OCI-LY3 (cell line): ENCODE results near the gene PPP1R36.

Experiments
- H2AFZ ChIP-seq: fragments of 200-600, 300-600 bp; shearing (Covaris generic); 2 replicates; pipeline ENCODE4 v1.6.0; 2014; ENCODE audit warnings: antibody characterized with exemption, low read depth, low read length
- H3K27ac ChIP-seq: fragments of 200-600, 300-600 bp; sonication (generic); 2 replicates; pipeline ENCODE4 v1.5.1; 2014; ENCODE audit warnings: mild to moderate bottlenecking, low read length, moderate library complexity, mixed read lengths
- H3K27me3 ChIP-seq: fragments of 200-600, 300-600 bp; sonication (generic); 2 replicates; pipeline ENCODE4 v1.6.1; 2014; ENCODE audit warnings: low read depth, low read length, mixed read lengths
- H3K36me3 ChIP-seq: fragments of 200-600, 300-600 bp; sonication (generic); replicated peaks from 2 replicates; pipeline ENCODE3; 2014; ENCODE audit warnings: low read depth, low read length, mixed read lengths
- H3K4me1 ChIP-seq: fragments of 300-600, 200-600 bp; sonication (generic); 2 replicates; pipeline ENCODE4 v1.6.1; 2014; ENCODE audit warnings: low read length, mixed read lengths
- H3K4me2 ChIP-seq: fragments of 200-600, 300-600 bp; sonication (generic); 2 replicates; pipeline ENCODE4 v1.6.1; 2014; ENCODE audit warnings: low read length, mixed read lengths
- H3K4me3 ChIP-seq: fragments of 300-600, 200-600 bp; sonication (generic); 2 replicates; pipeline ENCODE4 v1.5.1; 2014; ENCODE audit warnings: antibody characterized with exemption, mild to moderate bottlenecking, low read length, moderate library complexity
- H3K79me2 ChIP-seq: fragments of 300-600, 200-600 bp; shearing (Covaris generic); 2 replicates; pipeline ENCODE4 v1.6.1; 2014; ENCODE audit warnings: mild to moderate bottlenecking, low read length, mixed read lengths
- H3K9ac ChIP-seq: fragments of 300-600, 200-600 bp; shearing (Covaris generic); 2 replicates; pipeline ENCODE4 v1.6.0; 2014; ENCODE audit warnings: mild to moderate bottlenecking, low read length, moderate library complexity
- H3K9me3 ChIP-seq: fragments of 200-600, 300-600 bp; shearing (Covaris generic); 2 replicates; pipeline ENCODE4 v1.6.1; 2014; ENCODE audit warnings: low read length, mixed read lengths; ENCODE audit not compliant: insufficient read depth
- H4K20me1 ChIP-seq: fragments of 200-600, 300-600 bp; sonication (generic); 2 replicates; pipeline ENCODE4 v1.6.1; 2016; ENCODE audit warnings: low read length, mixed read lengths; ENCODE audit not compliant: insufficient read depth
- CTCF ChIP-seq: fragments of 200-600, 300-600 bp; sonication (generic); IDR thresholded peaks from 2 replicates; pipeline ENCODE4 v1.5.1; 2014; ENCODE audit warnings: antibody characterized with exemption, low read length, low read depth
- EZH2phosphoT487 ChIP-seq: fragments of 200-600 bp; shearing (Covaris generic); IDR thresholded peaks from 2 replicates; pipeline ENCODE4 v1.6.1; 2018; ENCODE audit warnings: antibody characterized with exemption, mixed run types, low read depth

The PPP1R36 gene

GRCh38 chr14:64632056-64632455 lies 82.3 kb downstream of the PPP1R36 start:
- no peaks in the 10 kb centered on the region for H3K79me2 ChIP-seq
- H2AFZ ChIP-seq, result no peak overlapping the region
- TF ChIP-seq CTCF, result no peak
- no peak for TF ChIP-seq EZH2phosphoT487
- H3K4me3 ChIP-seq, result no peak overlapping the region
- no peaks in the 10 kb centered on the region for H3K9me3 ChIP-seq
- H3K4me1 ChIP-seq, result peaks cover 17% of the 10 kb centered on the region
- H3K27me3 ChIP-seq, result 0 out of 2 replicates have a peak, but pooled peaks cover under 1% of the 10 kb centered on the region
- no peak overlapping the region for H3K9ac ChIP-seq
- no peaks in the 10 kb centered on the region for H3K36me3 ChIP-seq
- no peak overlapping the region for H3K27ac ChIP-seq
- H3K4me2 ChIP-seq, result no peak overlapping the region
- no peaks in the 10 kb centered on the region for H4K20me1 ChIP-seq

GRCh38 chr14:64634558-64634957 lies 84.8 kb downstream of the PPP1R36 start:
- Histone ChIP-seq H3K79me2 (no peaks in the 10 kb centered on the region), H3K9me3 (no peaks in the 10 kb centered on the region), H2AFZ (no peak overlapping the region), H3K27ac (no peak overlapping the region), H4K20me1 (no peaks in the 10 kb centered on the region), H3K27me3 (peaks cover 8% of the 10 kb centered on the region; the same call in 1 of the 2 replicates), H3K4me2 (no peak overlapping the region), H3K4me1 (peaks cover 17% of the 10 kb centered on the region), H3K4me3 (no peak overlapping the region), H3K36me3 (no peaks in the 10 kb centered on the region), H3K9ac (no peak overlapping the region)
- TF ChIP-seq EZH2phosphoT487, result no peak
- no peak for TF ChIP-seq CTCF

GRCh38 chr14:64636208-64636979 lies 86.6 kb downstream of the PPP1R36 start:
- Histone ChIP-seq H3K9ac (peak overlapping the region; percentile 32), H3K27me3 (peaks cover 13% of the 10 kb centered on the region; the same call in 1 of the 2 replicates), H3K4me1 (peaks cover 17% of the 10 kb centered on the region), H2AFZ (peak overlapping the region; percentile 97), H3K79me2 (no peaks in the 10 kb centered on the region), H3K36me3 (no peaks in the 10 kb centered on the region), H3K27ac (no peak overlapping the region), H3K4me3 (peak overlapping the region; percentile 67), H3K4me2 (peak overlapping the region; percentile 80), H3K9me3 (no peaks in the 10 kb centered on the region), H4K20me1 (no peaks in the 10 kb centered on the region)
- TF ChIP-seq CTCF (peak; percentile 90), EZH2phosphoT487 (no peak)

- H3K79me2 ChIP-seq, result no peaks in the 10 kb centered on the region
- H3K27me3 ChIP-seq, result peaks cover 16% of the 10 kb centered on the region; the same call in 1 of the 2 replicates
- peaks cover 17% of the 10 kb centered on the region for H3K4me1 ChIP-seq
- TF ChIP-seq CTCF, result peak; percentile 2; the same call in 1 of the 2 replicates
- no peak for TF ChIP-seq EZH2phosphoT487
- H3K27ac ChIP-seq, result no peak overlapping the region
- H4K20me1 ChIP-seq, result no peaks in the 10 kb centered on the region
- H3K9ac ChIP-seq, result 0 out of 2 replicates have a peak overlapping the region, but pooled peaks have one; percentile 18
- peak overlapping the region; percentile 80 for H3K4me2 ChIP-seq
- no peaks in the 10 kb centered on the region for H3K9me3 ChIP-seq
- peak overlapping the region; percentile 97 for H2AFZ ChIP-seq
- H3K4me3 ChIP-seq, result no peak overlapping the region
- H3K36me3 ChIP-seq, result no peaks in the 10 kb centered on the region
These were observed 87.2 kb downstream of the PPP1R36 start for GRCh38 chr14:64636980-64637429.
